Nephron progenitor cell (in vitro differentiated cells): ENCODE results near the gene FBXO17.
"Not testable (repeated sequence)": the region's sequence is repeated elsewhere in the genome, so short reads cannot be mapped to it uniquely, and the experiment has no call there.

Experiments used
- DNase-seq: peaks from one replicate; pipeline ENCODE4 v3.0.0; 2021
- H3K27ac Mint-ChIP-seq: 2 replicates; pipeline ENCODE4 v1.8.0; 2021; ENCODE audit warnings: mild to moderate bottlenecking, moderate library complexity, mixed read lengths
- H3K27me3 Mint-ChIP-seq: 2 replicates; pipeline ENCODE4 v1.8.0; 2021; ENCODE audit warnings: mild to moderate bottlenecking, low read depth, mixed read lengths; ENCODE audit not compliant: poor library complexity
- H3K36me3 Mint-ChIP-seq: 2 replicates; pipeline ENCODE4 v1.8.0; 2021; ENCODE audit warnings: low read depth, mixed read lengths
- H3K4me1 Mint-ChIP-seq: 2 replicates; pipeline ENCODE4 v1.8.0; 2021; ENCODE audit warnings: mixed read lengths
- H3K4me3 Mint-ChIP-seq: 2 replicates; pipeline ENCODE4 v1.8.0; 2021; ENCODE audit warnings: mild to moderate bottlenecking, moderate library complexity, mixed read lengths
- H3K9me3 Mint-ChIP-seq: 2 replicates; pipeline ENCODE4 v1.8.0; 2021; ENCODE audit warnings: mild to moderate bottlenecking, moderate library complexity, mixed read lengths
- TF ChIP-seq, protein P1 (sequence below): fragments of 200-600 bp; sonication (generic); IDR thresholded peaks from 2 replicates; pipeline ENCODE4 v1.5.0; 2021; ENCODE audit warnings: antibody characterized with exemption

FBXO17 gene

DNA sequence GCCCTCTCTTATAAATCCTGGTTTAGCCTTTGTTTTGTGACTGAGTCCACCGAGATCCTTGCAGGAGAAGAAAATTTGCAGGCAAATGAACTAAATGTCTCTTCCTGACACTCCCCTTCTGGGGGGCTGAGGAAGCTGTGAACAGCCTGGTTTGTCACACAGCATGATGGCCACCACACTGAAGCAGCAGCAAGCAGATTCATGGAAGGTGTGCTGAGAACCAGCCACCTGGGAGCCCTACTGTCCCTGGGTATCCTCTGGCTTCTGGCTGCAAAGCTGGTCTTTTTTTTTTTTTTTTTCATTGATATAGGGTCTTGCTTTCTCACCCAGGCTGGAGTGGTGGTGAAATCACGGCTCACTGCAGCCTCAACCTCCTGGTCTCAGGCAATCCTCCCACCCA lies 33.6 kb downstream of the FBXO17 start:
- H3K4me1 Mint-ChIP-seq: peaks cover 14% of the 10 kb centered on the region
- H3K27me3 Mint-ChIP-seq: peaks cover 2% of the 10 kb centered on the region
- TF ChIP-seq, protein P1, sequence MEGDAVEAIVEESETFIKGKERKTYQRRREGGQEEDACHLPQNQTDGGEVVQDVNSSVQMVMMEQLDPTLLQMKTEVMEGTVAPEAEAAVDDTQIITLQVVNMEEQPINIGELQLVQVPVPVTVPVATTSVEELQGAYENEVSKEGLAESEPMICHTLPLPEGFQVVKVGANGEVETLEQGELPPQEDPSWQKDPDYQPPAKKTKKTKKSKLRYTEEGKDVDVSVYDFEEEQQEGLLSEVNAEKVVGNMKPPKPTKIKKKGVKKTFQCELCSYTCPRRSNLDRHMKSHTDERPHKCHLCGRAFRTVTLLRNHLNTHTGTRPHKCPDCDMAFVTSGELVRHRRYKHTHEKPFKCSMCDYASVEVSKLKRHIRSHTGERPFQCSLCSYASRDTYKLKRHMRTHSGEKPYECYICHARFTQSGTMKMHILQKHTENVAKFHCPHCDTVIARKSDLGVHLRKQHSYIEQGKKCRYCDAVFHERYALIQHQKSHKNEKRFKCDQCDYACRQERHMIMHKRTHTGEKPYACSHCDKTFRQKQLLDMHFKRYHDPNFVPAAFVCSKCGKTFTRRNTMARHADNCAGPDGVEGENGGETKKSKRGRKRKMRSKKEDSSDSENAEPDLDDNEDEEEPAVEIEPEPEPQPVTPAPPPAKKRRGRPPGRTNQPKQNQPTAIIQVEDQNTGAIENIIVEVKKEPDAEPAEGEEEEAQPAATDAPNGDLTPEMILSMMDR: no peak
- peaks cover 25% of the 10 kb centered on the region for H3K36me3 Mint-ChIP-seq
- no peak for DNase-seq
- no peak overlapping the region for H3K4me3 Mint-ChIP-seq
- no peaks in the 10 kb centered on the region for H3K9me3 Mint-ChIP-seq
- no peak overlapping the region for H3K27ac Mint-ChIP-seq

DNA sequence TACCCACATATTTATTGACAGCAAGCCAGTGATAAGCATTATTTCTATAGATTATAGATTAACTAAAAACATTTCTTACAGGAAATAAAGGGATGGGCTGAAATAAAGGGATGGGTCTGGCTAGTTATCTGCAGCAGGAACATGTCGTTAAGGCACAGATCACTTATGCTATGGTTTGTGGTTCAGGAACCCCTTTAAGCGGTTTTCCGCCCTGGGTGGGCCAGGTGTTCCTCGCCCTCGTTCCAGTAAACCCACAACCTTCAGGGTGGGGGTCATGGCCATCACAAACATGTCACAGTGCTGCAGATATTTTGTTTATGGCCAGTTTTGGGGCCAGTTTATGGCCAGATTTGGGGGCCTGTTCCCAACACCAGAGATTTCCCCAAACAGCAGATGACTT lies 34.1 kb downstream of the FBXO17 start:
- DNase-seq: not testable (repeated sequence)
- peaks cover 25% of the 10 kb centered on the region for H3K36me3 Mint-ChIP-seq

DNA sequence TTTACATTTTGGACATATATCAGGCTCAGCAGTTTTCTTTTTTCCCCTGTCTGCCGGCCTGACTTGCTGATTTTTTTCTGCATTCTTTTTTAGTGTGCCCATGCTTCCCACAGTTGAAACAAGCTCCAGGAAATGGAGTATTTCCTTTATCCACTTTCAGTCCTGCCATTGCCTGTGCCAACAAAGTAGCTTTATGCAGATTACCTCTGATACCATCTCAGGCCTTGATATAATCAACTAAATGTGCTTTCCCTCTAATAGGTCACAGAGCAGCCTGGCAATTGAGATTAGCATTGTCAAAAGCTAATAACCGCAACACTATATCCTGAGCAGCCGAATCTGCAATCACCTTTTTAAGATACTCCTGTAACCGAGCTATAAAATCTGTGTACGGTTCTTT lies 35.6 kb downstream of the FBXO17 start:
- no peak for DNase-seq
- Mint-ChIP-seq H3K4me1 (peaks cover 14% of the 10 kb centered on the region), H3K36me3 (peaks cover 37% of the 10 kb centered on the region), H3K9me3 (peaks cover 19% of the 10 kb centered on the region), H3K27ac (peak overlapping the region; percentile 53), H3K4me3 (no peak overlapping the region), H3K27me3 (peaks cover 5% of the 10 kb centered on the region)
- TF ChIP-seq, protein P1: no peak

More for the DNA sequence above, 34.1 kb downstream of the FBXO17 start:
- H3K4me3 Mint-ChIP-seq, H3K27me3 Mint-ChIP-seq, H3K9me3 Mint-ChIP-seq: not testable (repeated sequence)
- peaks cover 14% of the 10 kb centered on the region for H3K4me1 Mint-ChIP-seq
- peak overlapping the region; percentile 6 for H3K27ac Mint-ChIP-seq

DNA sequence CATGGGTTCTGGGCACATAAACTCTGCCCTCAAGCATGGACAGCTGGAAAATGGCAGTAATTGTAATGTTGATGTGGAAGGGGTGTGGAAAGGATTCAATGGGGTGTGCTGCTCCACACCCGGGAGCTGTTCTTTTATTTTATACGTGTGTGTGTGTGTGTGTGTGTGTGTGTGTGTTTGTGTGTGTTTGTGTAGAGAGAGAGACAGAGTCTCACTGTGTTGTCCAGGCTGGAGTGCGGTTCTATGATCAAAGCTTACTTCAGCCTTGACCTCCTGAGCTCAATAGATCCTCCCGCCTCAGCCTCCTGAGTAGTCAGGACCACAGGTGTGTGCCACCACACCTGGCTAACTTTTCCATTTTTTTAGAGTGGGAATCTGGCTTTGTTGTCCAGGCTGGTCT lies 42.0 kb downstream of the FBXO17 start:
- Mint-ChIP-seq H3K27ac (no peak overlapping the region), H3K4me3 (no peak overlapping the region), H3K4me1 (peaks cover 24% of the 10 kb centered on the region), H3K36me3 (peaks cover 55% of the 10 kb centered on the region), H3K27me3 (peaks cover 12% of the 10 kb centered on the region), H3K9me3 (peaks cover 38% of the 10 kb centered on the region)
- DNase-seq: no peak
- TF ChIP-seq, protein P1: no peak

DNA sequence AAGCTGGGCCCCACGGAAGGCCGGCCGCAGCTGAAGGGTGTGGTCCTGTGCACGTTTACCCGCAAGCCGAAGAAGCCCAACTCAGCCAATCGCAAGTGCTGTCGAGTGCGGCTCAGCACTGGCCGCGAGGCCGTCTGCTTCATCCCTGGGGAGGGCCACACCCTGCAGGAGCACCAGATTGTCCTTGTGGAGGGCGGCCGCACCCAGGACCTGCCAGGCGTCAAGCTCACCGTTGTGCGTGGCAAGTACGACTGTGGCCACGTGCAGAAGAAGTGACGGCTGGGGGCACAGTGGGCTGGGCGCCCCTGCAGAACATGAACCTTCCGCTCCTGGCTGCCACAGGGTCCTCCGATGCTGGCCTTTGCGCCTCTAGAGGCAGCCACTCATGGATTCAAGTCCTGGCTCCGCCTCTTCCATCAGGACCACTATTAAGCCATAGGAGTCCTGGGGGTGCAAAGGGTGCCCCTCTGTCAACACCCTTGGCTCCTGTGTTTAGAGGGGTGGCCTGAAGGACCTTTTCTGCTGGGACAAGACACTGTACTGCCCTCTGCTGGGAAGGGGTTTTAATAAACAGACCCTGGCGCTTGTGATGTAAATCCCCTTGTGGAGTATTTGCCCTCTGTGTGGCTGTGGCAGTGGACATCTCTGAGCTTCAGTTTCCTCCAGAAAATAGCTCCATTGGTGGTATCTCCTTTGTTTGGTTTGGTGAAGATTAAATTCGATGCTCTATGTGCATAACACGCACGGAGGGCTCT lies 42.9 kb downstream of the FBXO17 start:
- peaks cover 12% of the 10 kb centered on the region for H3K27me3 Mint-ChIP-seq
- H3K4me1 Mint-ChIP-seq: peaks cover 26% of the 10 kb centered on the region
- no peak for DNase-seq
- peaks cover 38% of the 10 kb centered on the region for H3K9me3 Mint-ChIP-seq
- no peak overlapping the region for H3K27ac Mint-ChIP-seq
- TF ChIP-seq, protein P1: peak; percentile 22
- peaks cover 64% of the 10 kb centered on the region for H3K36me3 Mint-ChIP-seq
- H3K4me3 Mint-ChIP-seq: peak overlapping the region; percentile 66

DNA sequence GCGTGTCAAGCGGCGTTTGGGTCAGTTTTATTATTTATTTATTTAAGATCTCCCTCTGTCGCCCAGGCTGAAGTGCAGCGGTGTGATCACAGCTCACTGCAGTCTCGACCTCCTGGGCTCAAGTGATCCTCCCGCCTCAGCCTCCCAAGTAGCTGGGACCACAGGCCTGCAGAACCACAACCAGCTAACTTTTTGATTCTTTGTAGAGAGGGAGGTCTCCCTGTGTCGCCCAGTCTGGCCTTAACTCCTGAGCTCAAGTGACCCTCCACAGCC lies 44.1 kb downstream of the FBXO17 start:
- peaks cover 61% of the 10 kb centered on the region for H3K36me3 Mint-ChIP-seq
- peaks cover 26% of the 10 kb centered on the region for H3K4me1 Mint-ChIP-seq
- DNase-seq: no peak
- peaks cover 34% of the 10 kb centered on the region for H3K9me3 Mint-ChIP-seq
- H3K27ac Mint-ChIP-seq: peak overlapping the region; percentile 97
- H3K4me3 Mint-ChIP-seq: peak overlapping the region; percentile 98
- TF ChIP-seq, protein P1: no peak
- peaks cover 6% of the 10 kb centered on the region for H3K27me3 Mint-ChIP-seq
